ENCODE results near the gene RBMS1. TPM values are rescaled to one million over a fixed set of nuclear protein-coding genes. Genes with fewer than 3 reads are reported as not detected.

Gene RBMS1
- total RNA-seq, 1 experiment from 2014 or later: 91.9 TPM

DNA sequence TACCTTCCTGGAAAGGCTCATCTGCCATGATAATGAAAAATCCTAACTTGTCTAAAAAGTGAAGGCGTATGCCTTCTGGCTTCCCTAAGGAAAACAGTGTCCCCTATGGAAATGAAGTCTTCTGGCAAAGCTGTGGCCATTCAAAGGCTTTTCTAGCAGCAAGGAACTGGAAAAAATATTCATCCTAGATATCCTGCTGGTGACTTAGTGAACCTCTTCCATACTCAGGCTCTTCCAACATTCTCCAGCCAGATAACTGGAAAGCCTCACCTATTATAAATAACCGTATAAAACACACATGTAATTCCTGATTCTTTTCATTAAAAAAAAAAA lies 84.7 kb downstream of the RBMS1 start:
- ChIA-PET CTCF (no interaction called here), POLR2A (no interaction called here)
- Histone ChIP-seq H3K4me3 (ENCODE audit: low read depth, low read length) (no peak overlapping the region), H3K9me3 (no peaks in the 10 kb centered on the region), H3K36me3 (ENCODE audit: control insufficient read depth, insufficient read depth, low read length) (peaks cover 1% of the 10 kb centered on the region; the same call in 1 of the 2 replicates), H3K27me3 (replicated peaks; ENCODE audit: control insufficient read depth, insufficient read depth, low read length) (no peaks in the 10 kb centered on the region), H3K4me1 (peaks cover 17% of the 10 kb centered on the region; the same call in 1 of the 2 replicates)
- no peak for DNase-seq
- intact Hi-C loops (cut with micrococcal nuclease; ENCODE audit: unreplicated experiment): loop anchor here (2.0 to 5.0 kb wide), 2 partner anchors 84 to 563 kb away; no protein-coding TSS in a partner anchor
- peaks cover 28% of the 10 kb centered on the region for H3K4me1 Mint-ChIP-seq (ENCODE audit: low read depth, unreplicated experiment)
- BruUV-seq (replicated peaks): no TSS peak
- H3K9me3 Mint-ChIP-seq (ENCODE audit: unreplicated experiment): no peaks in the 10 kb centered on the region
- H3K27me3 Mint-ChIP-seq (ENCODE audit: insufficient read depth, unreplicated experiment): no peaks in the 10 kb centered on the region
- H3K4me3 Mint-ChIP-seq (ENCODE audit: unreplicated experiment): peak overlapping the region; percentile 75
- peak overlapping the region; percentile 79 for H3K27ac Mint-ChIP-seq (ENCODE audit: unreplicated experiment)
- peaks cover 16% of the 10 kb centered on the region for H3K36me3 Mint-ChIP-seq (ENCODE audit: insufficient read depth, unreplicated experiment)
- TF ChIP-seq CTCF (IDR thresholded peaks at IDR 0.05; ENCODE audit: insufficient read depth in 1 of 2, low read depth in 1 of 2, low read length in 1 of 2, severe bottlenecking in 1 of 2, unreplicated experiment in 1 of 2): no peak

- BruUV-seq (replicated peaks): TSS peak; percentile 87
- POLR2A ChIA-PET: no interaction called here
These were observed 85.2 kb downstream of the RBMS1 start for GRCh38 chr2:160408173-160408958.

More at GRCh38 chr2:160408173-160408958, 85.2 kb downstream of the RBMS1 start:
- Histone ChIP-seq H3K36me3 (ENCODE audit: control insufficient read depth, insufficient read depth, low read length) (peaks cover 1% of the 10 kb centered on the region; the same call in 1 of the 2 replicates), H3K4me1 (peaks cover 23% of the 10 kb centered on the region), H3K9me3 (no peaks in the 10 kb centered on the region), H3K27me3 (replicated peaks; ENCODE audit: control insufficient read depth, insufficient read depth, low read length) (no peaks in the 10 kb centered on the region), H3K4me3 (ENCODE audit: low read depth, low read length) (peak overlapping the region; percentile 90)
- CTCF ChIA-PET: interaction anchor here (1.1 kb wide), 1 partner anchor 562 kb away, joined by 3 read pairs; no protein-coding TSS in a partner anchor
- intact Hi-C loops (cut with micrococcal nuclease; ENCODE audit: unreplicated experiment): loop anchor here (2.0 to 5.0 kb wide), 2 partner anchors 84 to 564 kb away; no protein-coding TSS in a partner anchor
- Mint-ChIP-seq H3K27ac (ENCODE audit: unreplicated experiment) (peak overlapping the region; percentile 79), H3K4me1 (ENCODE audit: low read depth, unreplicated experiment) (peaks cover 34% of the 10 kb centered on the region), H3K27me3 (ENCODE audit: insufficient read depth, unreplicated experiment) (no peaks in the 10 kb centered on the region), H3K36me3 (ENCODE audit: insufficient read depth, unreplicated experiment) (peaks cover 16% of the 10 kb centered on the region), H3K4me3 (ENCODE audit: unreplicated experiment) (peak overlapping the region; percentile 75), H3K9me3 (ENCODE audit: unreplicated experiment) (no peaks in the 10 kb centered on the region)
- peak in 1 of 2 experiments; percentile 14 for DNase-seq
- TF ChIP-seq CTCF (IDR thresholded peaks at IDR 0.05; ENCODE audit: insufficient read depth in 1 of 2, low read depth in 1 of 2, low read length in 1 of 2, severe bottlenecking in 1 of 2, unreplicated experiment in 1 of 2): no peak
